ENCODE measurements around the gene KCNS1. TPM values are rescaled to one million over a fixed set of nuclear protein-coding genes. Genes with fewer than 3 reads are reported as not detected.

KCNS1 gene
- total RNA-seq, 1 experiment from 2014 or later: not detected

- no peak overlapping the region for H2AFZ ChIP-seq (ENCODE audit: low read depth, low read length, poor library complexity, severe bottlenecking)
- H3K27ac ChIP-seq (ENCODE audit: low read depth, low read length): no peak overlapping the region
- H3K9ac ChIP-seq (ENCODE audit: low read length): no peak overlapping the region
- ChIA-PET POLR2A (no interaction called here), RAD21 (ENCODE audit: low non-redundant PET in 1 of 2, low total read pairs in 2 of 2, uncharacterized antibody in 2 of 2, unreplicated experiment in 2 of 2) (no interaction called here), CTCF (interaction anchor here (1.9 kb wide), 1 partner anchor 8 kb away, joined by 9 read pairs; no protein-coding TSS in a partner anchor)
- H3K9me2 ChIP-seq (ENCODE audit: insufficient read depth): no peaks in the 10 kb centered on the region
- TF ChIP-seq ATF3 (IDR thresholded peaks at IDR 0.05): no peak
- no peak for TF ChIP-seq REST (IDR thresholded peaks at IDR 0.05; ENCODE audit: low read depth)
- TF ChIP-seq ZBTB33 (IDR thresholded peaks at IDR 0.05; ENCODE audit: extremely low read depth, insufficient replicate concordance, low read length): no peak
- no peaks in the 10 kb centered on the region for H3K36me3 ChIP-seq (ENCODE audit: control insufficient read depth in 1 of 2, insufficient read depth in 2 of 2, low read length in 2 of 2)
- H3K79me2 ChIP-seq (ENCODE audit: insufficient read depth, low read length): no peaks in the 10 kb centered on the region
- no TSS peak for BruUV-seq (replicated peaks)
- intact Hi-C loops (cut with micrococcal nuclease): no loop called here
- no peak overlapping the region for H3K4me2 ChIP-seq (ENCODE audit: low read length)
- DNase-seq (ENCODE audit: low read depth, low spot score): no peak
- ATAC-seq: no peak
- no peaks in the 10 kb centered on the region for H3K4me1 ChIP-seq (ENCODE audit: control insufficient read depth in 1 of 2, insufficient read depth in 2 of 2, low read length in 2 of 2)
- no peaks in the 10 kb centered on the region; the same call in 1 of the 2 replicates for H3K27me3 ChIP-seq (ENCODE audit: insufficient read depth, low read length)
- no peak overlapping the region for H3K4me3 ChIP-seq (replicated peaks in 1 of 2; ENCODE audit: low read depth in 1 of 2, low read length in 2 of 2)
- H4K20me1 ChIP-seq (ENCODE audit: insufficient read depth): no peaks in the 10 kb centered on the region
- no peaks in the 10 kb centered on the region for H3K9me3 ChIP-seq (ENCODE audit: control insufficient read depth in 1 of 2, insufficient read depth in 1 of 2, low read depth in 1 of 2, low read length in 2 of 2)
Measured at GRCh38 chr20:45119556-45120266, 18.8 kb upstream of the KCNS1 start.

All from HCT116 (cell line).